ENCODE data around the gene BICD2.

Gene BICD2

GRCh38 chr9:92685022-92685421 lies 79.6 kb downstream of the BICD2 start:
- no peak for ATAC-seq
- TF ChIP-seq PATZ1 (CRISPR knock-in tag; IDR thresholded peaks at IDR 0.05; ENCODE audit: borderline replicate concordance) (no peak), ZFP30 (CRISPR knock-in tag; IDR thresholded peaks at IDR 0.05) (no peak), ZNF565 (CRISPR knock-in tag; conservative IDR thresholded peaks at IDR 0.05; ENCODE audit: low read depth) (no peak), GLIS3 (CRISPR knock-in tag; IDR thresholded peaks at IDR 0.05) (no peak), BACH2 (CRISPR knock-in tag; IDR thresholded peaks at IDR 0.05; ENCODE audit: borderline replicate concordance) (no peak), CSRNP3 (CRISPR knock-in tag; IDR thresholded peaks at IDR 0.05) (no peak), TOX (CRISPR knock-in tag; IDR thresholded peaks at IDR 0.05; ENCODE audit: borderline replicate concordance) (no peak), ZNF8 (CRISPR knock-in tag; IDR thresholded peaks at IDR 0.05) (no peak), POU6F1 (CRISPR knock-in tag; IDR thresholded peaks at IDR 0.05; ENCODE audit: borderline replicate concordance, low read depth) (no peak), CSDC2 (CRISPR knock-in tag; IDR thresholded peaks at IDR 0.05) (no peak), ARNTL (CRISPR knock-in tag; IDR thresholded peaks at IDR 0.05; ENCODE audit: borderline replicate concordance, low read depth) (no peak)

- no peak for ATAC-seq
- no peak for TF ChIP-seq TCF4 (CRISPR knock-in tag; IDR thresholded peaks at IDR 0.05; ENCODE audit: borderline replicate concordance)
- no peak for TF ChIP-seq TOX (CRISPR knock-in tag; IDR thresholded peaks at IDR 0.05; ENCODE audit: borderline replicate concordance)
- TF ChIP-seq OSR1 (CRISPR knock-in tag; IDR thresholded peaks at IDR 0.05): no peak
- no peak for TF ChIP-seq ARNTL (CRISPR knock-in tag; IDR thresholded peaks at IDR 0.05; ENCODE audit: borderline replicate concordance, low read depth)
- no peak for TF ChIP-seq CSDC2 (CRISPR knock-in tag; IDR thresholded peaks at IDR 0.05)
- TF ChIP-seq TSHZ2 (CRISPR knock-in tag; IDR thresholded peaks at IDR 0.05): no peak
- TF ChIP-seq BACH2 (CRISPR knock-in tag; IDR thresholded peaks at IDR 0.05; ENCODE audit: borderline replicate concordance): no peak
- TF ChIP-seq PATZ1 (CRISPR knock-in tag; IDR thresholded peaks at IDR 0.05; ENCODE audit: borderline replicate concordance): no peak
- TF ChIP-seq ISL1 (CRISPR knock-in tag; IDR thresholded peaks at IDR 0.05): no peak
- no peak for TF ChIP-seq CSRNP3 (CRISPR knock-in tag; IDR thresholded peaks at IDR 0.05)
- no peak for TF ChIP-seq ESRRG (CRISPR knock-in tag; IDR thresholded peaks at IDR 0.05)
Observed at GRCh38 chr9:92682269-92682668, 82.4 kb downstream of the BICD2 start.

All from SK-N-SH treated with all-trans-retinoic acid at 6 μM for 48 hours (cell line).